ENCODE data around the gene PDIA6. TPM values are rescaled to one million over a fixed set of nuclear protein-coding genes. Genes with fewer than 3 reads are reported as not detected.

PDIA6 gene
- total RNA-seq, 6 experiments from 2014 or later: 141 to 232 (median 191) TPM

DNA sequence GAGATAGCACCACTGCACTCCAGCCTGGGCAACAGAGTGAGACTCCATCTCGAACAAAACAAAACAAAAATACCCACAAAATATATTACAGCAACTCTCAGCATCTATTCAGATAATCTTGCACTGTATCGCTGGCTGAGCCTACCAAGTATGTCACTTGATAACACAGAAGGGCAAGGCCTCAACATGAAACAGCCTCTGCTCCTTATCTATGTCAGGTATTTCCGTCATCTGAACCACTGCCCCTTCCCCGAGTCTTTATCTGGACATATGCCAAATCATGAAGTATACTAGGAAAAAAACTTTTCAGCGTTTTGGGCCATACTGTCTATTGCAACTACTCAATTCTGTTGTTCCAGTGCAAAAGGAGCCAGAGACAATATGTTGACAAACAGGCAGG lies 17.7 kb downstream of the PDIA6 start:
- intact Hi-C loops (cut with DNase I): no loop called here
- no peak for TF ChIP-seq POLR2A (IDR thresholded peaks at IDR 0.05)
- no peak for TF ChIP-seq CTCF (IDR thresholded peaks at IDR 0.05)
- WGBS (ENCODE audit: insufficient coverage, low coverage, low lambda C conversion rate, missing lambda C conversion rate): 70% methylated on average over 5 of the region's 5 CpGs
- Histone ChIP-seq H3K9me3 (no peaks in the 10 kb centered on the region), H3K27me3 (no peaks in the 10 kb centered on the region), H3K27ac (no peak overlapping the region), H3K4me1 (no peaks in the 10 kb centered on the region), H3K36me3 (peaks cover 0 to 88% (median 42%) of the 10 kb centered on the region in 4 donors), H3K4me3 (no peak overlapping the region)
- ATAC-seq (no peak), DNase-seq (no peak)

DNA sequence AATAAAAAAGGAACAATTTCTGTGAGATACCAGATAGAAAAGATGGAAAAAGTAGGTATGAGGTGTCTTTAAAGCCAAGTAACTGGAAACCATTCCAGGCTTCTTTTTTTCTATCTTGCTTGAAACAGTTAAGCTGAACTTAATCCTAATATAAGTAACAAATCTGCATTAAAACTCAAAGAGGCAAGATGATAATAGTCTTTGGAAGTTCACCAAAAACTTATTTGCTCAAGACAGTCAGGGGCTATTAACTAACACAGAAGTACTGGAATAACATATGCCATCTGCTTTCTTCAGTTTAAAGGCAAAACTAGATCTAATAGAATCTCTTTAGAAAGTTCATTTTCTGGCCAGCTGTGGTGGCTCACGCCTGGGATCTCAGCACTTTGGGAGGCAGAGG lies 18.8 kb downstream of the PDIA6 start:
- WGBS (ENCODE audit: insufficient coverage, low coverage, low lambda C conversion rate, missing lambda C conversion rate): no CpG with 5 or more reads among the region's 1 CpG
- Histone ChIP-seq H3K4me1 (no peaks in the 10 kb centered on the region), H3K4me3 (no peak overlapping the region), H3K9me3 (no peaks in the 10 kb centered on the region), H3K27ac (no peak overlapping the region), H3K36me3 (peaks cover 3 to 90% (median 48%) of the 10 kb centered on the region in 4 donors), H3K27me3 (no peaks in the 10 kb centered on the region)
- intact Hi-C loops (cut with DNase I): no loop called here
- ATAC-seq: no peak
- TF ChIP-seq POLR2A (IDR thresholded peaks at IDR 0.05) (no peak), CTCF (IDR thresholded peaks at IDR 0.05) (no peak)
- DNase-seq: no peak

DNA sequence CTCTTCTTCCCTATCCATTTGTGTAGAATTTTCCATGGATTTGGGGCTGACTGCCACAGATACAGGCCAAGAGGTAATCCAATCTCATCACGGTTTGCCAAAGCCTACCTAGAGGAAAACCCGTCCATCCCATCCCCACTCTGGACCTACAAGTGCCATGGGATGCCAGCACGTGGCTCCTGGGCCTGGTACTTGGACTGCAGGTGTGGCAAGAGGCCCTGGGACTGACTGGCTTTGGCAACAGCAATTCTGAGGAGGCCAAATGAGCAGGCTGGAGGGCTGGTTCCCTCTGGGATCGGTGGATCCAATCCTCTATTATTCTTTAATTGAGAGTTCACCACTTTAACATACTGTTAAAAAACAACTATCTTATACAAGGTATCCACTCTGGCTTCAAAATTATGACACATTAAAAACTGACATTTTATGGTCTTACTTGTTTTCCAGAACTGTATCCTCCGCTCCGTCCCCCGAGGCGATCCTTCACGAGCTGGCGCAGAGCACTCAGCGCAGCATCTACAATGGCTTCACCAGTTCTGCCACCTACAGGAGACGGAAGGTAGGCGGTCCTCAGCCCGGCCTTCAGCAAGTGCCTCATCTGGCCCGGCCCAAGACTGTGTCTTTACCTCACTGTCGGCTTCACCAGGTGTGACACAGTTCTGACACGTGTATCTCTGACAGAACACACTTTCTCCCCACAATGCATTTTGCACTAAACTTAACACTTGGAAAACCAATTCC lies 19.8 kb downstream of the PDIA6 start:
- Histone ChIP-seq H3K27me3 (no peaks in the 10 kb centered on the region), H3K4me1 (no peaks in the 10 kb centered on the region), H3K36me3 (peaks cover 7 to 95% (median 52%) of the 10 kb centered on the region in 4 donors), H3K9me3 (no peaks in the 10 kb centered on the region), H3K27ac (no peak overlapping the region), H3K4me3 (no peak overlapping the region)
- WGBS (ENCODE audit: insufficient coverage, low coverage, low lambda C conversion rate, missing lambda C conversion rate): 96% methylated on average over 10 of the region's 17 CpGs
- intact Hi-C loops (cut with DNase I): no loop called here
- TF ChIP-seq CTCF (IDR thresholded peaks at IDR 0.05): no peak
- TF ChIP-seq POLR2A (IDR thresholded peaks at IDR 0.05): no peak
- DNase-seq: no peak
- peak in 1 of 4 donors; percentile 32 for ATAC-seq

GRCh38 chr2:10792001-10792634 lies 20.5 kb downstream of the PDIA6 start:
- no peak overlapping the region for H3K27ac ChIP-seq
- no peaks in the 10 kb centered on the region for H3K9me3 ChIP-seq
- no peak for ATAC-seq
- TF ChIP-seq CTCF (IDR thresholded peaks at IDR 0.05) (no peak), POLR2A (IDR thresholded peaks at IDR 0.05) (no peak)
- intact Hi-C loops (cut with DNase I): no loop called here
- whole genome bisulfite sequencing (ENCODE audit: insufficient coverage, low coverage, low lambda C conversion rate, missing lambda C conversion rate): 49% methylated on average over 2 of the region's 2 CpGs
- peaks cover 7 to 95% (median 53%) of the 10 kb centered on the region in 4 donors for H3K36me3 ChIP-seq
- no peak overlapping the region for H3K4me3 ChIP-seq
- H3K4me1 ChIP-seq: no peaks in the 10 kb centered on the region
- no peak for DNase-seq
- H3K27me3 ChIP-seq: no peaks in the 10 kb centered on the region
